GM19455 (cell line): Measurements from ENCODE around the gene MRPS11.
A peak's percentile ranks its signal among the peaks of the same experiment; 100 is the strongest.
"Not testable (repeated sequence)": the region's sequence is repeated elsewhere in the genome, so short reads cannot be mapped to it uniquely, and the experiment has no call there.

Experiments used
- ATAC-seq: cut with Tn5 transposase; IDR thresholded peaks from one replicate; pipeline ENCODE4 v1.9.1; 2021; ENCODE audit not compliant: unreplicated experiment

MRPS11 gene

GRCh38 chr15:88467073-88467934, at the start of gene MRPS11, which contains the start of gene MRPL46:
Gene MRPS11 (plus strand): TSS chr15:88467708. CDS start chr15:88467718, 10 bp downstream.
Gene MRPL46 (minus strand): TSS chr15:88467388. CDS start chr15:88467377, 11 bp downstream.
- ATAC-seq, result peak; percentile 90

GRCh38 chr15:88419830-88420229, 47.7 kb upstream of the MRPS11 start:
- no peak for ATAC-seq

DNA sequence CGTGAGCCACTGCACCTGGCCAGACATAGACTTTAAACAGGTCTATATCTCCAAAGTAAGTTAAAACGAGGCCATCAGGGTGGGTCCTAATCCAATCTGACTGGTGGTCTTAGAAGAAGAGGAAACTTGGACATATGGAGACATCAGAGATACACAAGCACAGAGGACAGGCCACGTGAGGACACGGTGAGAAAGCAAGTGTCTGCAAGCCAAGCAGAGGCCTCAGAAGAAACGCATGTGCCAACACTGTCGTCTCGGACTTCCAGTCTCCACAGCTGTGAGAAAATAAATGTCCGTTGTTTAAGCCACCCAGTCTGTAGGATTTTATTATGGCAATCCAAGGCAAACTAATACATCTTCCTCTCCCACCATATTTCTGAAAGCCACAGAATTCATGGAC, 44.2 kb upstream of the MRPS11 start:
- ATAC-seq, result no peak

DNA sequence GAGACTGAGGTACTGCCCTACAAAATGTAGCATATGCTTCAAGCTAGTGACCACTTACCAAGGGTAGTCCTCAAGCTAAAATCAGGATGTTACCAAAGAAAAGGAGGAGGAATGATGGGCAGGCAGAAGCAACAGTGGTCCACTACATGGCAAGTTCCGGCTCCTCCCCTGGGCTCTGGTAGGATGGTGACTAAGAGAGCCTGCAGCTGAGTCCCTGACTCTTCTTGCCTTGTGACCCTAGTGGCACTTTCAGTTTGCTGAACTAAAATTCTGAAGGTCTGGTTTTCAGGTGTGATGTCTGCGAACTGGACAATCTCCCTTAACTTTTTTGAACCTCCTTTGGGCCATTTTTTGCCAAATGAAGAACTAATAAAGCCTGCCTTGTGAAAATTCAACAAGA, 41.2 kb upstream of the MRPS11 start:
- no peak for ATAC-seq

DNA sequence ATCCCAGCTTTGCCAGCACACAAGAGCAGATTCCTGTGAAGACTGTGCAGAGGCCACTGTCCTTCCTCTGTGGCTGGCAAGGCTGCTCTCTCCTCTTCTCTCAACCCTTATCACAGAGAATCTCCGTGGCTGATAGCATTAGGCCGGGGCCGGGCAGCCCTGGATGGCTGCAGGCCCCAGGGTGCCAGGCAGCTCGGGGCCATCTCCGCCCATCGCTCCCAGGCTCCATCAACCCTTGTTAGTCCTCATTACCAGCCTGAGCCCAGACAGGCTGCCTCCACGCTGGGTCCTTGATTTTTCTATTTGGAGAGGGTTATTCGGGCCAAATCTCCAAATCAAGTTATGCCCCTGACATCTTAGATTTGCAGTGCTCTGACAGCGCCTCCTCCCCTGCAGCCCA, 39.5 kb upstream of the MRPS11 start:
- no peak for ATAC-seq

DNA sequence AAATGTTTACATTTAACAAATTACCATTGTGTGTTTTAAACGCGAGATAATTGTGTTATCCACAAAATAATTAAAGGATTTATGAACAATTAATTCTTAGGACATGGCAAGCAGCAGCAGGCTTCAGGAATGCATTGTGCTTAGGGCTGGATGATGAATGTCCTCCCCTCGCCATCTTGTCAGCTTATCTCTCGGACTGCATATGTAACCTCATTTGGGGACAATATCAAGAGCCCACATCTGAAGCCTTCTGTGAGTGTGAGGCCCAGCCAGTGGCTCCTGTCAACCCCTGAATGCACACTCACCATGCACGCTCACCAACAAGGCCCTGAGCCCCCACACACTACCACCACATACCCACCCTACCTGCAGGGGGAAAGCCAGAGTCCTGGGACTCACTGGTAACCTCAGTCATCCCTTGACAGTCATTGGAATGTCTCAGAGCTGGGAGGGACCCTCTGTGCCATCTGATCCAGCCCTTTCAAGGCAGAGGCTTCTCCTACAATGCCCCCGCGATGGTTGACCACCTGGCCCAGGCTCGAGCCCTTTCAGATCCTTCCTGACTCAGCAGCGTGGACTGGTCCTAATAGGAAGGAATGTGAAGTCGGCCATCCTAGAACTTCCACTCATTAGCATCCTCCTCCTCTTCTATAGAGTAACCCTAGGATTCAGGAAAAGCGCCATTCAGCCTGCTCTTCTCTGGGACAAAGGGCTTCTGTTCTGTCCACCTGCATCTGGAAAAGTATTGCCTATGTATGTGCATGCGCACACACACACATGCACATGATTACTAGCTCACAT, 38.5 kb upstream of the MRPS11 start:
- ATAC-seq, result no peak

DNA sequence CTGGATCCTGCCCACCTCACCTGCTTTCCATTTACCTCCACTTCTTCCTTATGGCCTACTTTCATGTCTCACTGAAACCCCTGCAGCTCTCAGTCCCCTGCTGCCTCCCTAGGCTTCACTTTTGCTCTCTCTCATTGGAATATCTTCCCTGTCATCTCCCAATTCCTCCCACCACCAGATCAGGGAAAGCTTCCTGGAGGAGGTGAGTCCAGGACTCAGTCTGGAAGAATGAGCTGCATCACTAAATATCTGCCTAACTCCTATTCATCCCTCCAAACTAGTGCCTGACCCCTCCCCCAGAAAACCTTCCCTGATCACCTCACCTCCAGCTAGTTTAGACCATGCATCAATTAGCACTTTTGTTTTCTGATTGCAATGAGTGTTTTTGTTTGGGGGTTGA, 37.5 kb upstream of the MRPS11 start:
- no peak for ATAC-seq

GRCh38 chr15:88431441-88431840, 36.1 kb upstream of the MRPS11 start:
- no peak for ATAC-seq

DNA sequence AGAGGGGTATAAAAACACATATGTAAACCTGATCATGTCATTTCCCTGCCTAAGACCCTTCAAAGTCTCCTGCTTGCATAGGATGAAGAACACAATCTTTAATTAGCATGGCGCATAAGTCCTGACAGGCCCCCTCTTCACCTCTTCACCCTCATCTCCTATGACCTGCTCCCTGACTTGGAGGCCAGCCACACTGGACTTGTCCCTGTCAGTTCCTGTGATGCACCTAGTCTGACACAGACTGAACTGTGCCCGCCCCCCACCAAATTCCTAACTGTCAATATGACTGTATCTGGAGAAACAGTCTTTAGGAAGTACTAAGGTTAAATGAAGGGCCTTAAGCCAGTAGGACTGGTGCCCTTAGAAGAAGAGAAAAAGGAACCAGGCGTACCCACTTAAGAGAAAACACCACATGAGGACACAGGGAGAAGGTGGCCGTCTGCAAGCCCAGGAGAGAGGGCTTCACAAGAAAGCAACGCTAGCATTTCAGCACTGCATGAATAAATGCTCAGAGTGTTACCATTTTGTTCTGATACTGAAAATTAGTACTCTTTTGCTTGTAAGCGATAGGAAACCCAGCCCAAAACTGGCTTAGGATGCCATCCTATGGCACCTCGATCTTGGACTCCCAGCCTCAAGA, 34.3 kb upstream of the MRPS11 start:
- ATAC-seq, result no peak

DNA sequence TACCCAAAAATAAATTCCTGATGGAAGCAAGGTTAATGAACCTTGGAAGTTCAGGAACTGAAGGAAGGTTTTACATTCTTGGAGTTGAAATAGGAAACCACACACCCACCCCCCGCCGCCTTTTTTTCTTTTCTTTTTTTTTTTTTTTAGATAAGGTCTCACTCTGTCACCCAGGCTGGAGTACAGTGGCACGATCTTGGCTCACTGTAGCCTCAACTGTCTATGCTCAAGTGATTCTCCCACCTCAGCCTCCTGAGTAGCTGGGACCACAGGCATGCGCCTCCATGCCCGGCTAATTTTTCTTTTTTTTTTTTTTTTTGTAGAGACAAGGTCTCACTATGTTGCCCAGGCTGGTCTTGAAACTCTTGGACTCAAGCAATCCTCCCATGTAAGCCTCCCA, 33.4 kb upstream of the MRPS11 start:
- not testable (repeated sequence) for ATAC-seq

GRCh38 chr15:88438181-88438580, 29.3 kb upstream of the MRPS11 start:
- no peak for ATAC-seq

DNA sequence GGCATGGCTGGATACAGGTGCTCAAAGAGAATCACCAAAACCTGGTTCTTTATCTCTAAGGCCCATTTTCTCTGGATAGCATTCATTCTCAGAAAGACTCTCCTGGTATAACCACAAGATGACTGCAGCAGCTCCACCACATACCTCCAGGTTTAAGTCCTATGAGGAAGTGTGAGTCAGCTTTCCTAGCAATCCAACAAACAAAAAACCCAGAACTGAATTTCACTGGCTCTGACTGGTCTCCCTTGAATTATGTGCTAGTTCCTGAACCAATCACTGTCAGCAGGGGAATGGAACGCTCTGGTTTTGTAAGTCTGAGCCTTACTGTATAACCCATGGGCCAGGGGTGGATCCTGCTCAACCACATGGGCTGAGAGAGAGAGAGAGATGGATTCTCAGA, 27.5 kb upstream of the MRPS11 start:
- ATAC-seq, result no peak

DNA sequence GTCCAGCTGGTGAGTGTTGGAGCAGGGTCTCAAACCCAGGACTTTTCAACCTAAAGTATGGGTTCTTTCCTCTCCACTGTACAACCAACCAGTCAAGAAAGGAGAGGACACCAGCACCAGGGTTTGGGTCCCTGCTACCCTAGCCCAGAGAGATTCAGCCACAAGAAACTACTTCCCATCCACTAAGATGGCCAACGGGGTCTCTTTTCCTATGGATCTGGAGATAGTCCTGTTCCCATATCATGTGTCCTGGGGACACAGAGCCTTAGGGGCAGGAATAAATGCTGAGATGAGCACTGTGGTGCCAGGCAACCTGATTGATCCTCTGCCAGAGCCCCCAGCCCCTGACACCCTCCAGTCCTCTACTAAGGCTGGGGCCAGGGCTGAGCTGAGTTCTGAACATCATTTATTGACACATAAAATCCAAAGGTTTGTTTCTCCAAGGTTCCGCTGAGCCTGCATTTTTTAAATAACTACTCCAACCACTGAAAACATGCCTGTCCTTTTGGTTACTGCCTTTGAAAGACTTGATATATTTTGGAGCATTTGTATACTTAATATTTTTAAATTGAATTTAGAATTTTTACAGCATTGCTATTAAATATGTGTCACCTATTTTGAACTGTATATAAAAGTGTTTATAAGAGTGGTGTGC, 26.3 kb upstream of the MRPS11 start:
- ATAC-seq, result no peak

GRCh38 chr15:88447206-88447605, 20.3 kb upstream of the MRPS11 start:
- ATAC-seq, result no peak

GRCh38 chr15:88447741-88448140, 19.8 kb upstream of the MRPS11 start:
- ATAC-seq, result no peak

DNA sequence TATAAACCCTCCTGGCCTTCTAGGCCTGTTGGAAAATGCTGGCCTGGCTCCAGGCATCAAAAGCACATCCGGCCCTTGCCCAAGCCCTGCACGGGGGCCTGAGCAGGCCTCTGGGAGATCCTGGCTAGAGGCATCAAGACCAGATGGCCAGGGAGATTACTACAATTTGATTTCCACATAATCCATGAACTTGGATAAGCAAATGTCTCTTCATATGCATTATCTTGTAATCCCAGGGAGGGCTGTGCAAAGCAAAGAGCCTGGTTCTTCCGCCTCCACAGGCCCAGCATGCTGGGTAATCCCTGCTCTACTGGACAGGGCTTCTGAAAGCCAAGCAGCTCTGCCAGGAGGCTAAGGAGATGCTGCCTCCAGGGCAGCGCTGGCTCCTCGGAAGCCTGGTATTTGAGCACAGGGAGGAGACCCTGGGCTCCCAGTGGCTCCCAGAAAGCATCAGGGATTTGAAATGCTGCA, 18.5 kb upstream of the MRPS11 start:
- ATAC-seq, result no peak

- ATAC-seq, result no peak
Observed at GRCh38 chr15:88449581-88449980, 17.9 kb upstream of the MRPS11 start.

DNA sequence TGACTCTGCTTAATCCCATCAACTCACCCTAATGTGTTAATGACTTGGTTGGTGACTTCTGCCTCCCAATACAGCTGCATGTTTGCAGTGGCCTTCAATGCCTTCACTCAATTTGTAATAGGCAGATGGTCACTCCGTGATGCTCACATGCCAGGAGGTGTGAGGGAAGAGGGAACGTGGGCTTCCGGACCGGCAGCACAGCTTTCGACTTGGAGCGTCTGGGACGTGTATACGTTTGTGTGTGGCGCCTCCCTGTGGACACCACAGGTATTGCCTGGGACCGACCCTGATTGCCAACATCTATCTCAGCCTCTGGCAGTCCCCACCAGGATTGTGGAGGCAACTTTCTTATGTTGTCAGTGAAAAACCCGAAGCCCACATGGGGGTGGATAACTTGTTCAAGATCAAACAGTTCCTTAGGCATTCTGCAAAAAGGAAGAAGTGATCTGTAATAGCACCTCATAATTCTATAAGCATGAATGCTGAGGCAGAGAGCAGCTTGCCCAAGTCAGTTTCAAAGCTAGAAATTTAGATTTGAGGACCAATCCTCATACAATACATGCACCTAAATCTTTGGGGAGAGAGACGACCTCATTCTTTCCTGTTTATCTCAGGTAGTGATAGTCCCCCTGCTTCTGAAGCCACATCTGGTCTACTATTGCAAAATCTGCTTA, 17.2 kb upstream of the MRPS11 start:
- peak; percentile 62 for ATAC-seq

DNA sequence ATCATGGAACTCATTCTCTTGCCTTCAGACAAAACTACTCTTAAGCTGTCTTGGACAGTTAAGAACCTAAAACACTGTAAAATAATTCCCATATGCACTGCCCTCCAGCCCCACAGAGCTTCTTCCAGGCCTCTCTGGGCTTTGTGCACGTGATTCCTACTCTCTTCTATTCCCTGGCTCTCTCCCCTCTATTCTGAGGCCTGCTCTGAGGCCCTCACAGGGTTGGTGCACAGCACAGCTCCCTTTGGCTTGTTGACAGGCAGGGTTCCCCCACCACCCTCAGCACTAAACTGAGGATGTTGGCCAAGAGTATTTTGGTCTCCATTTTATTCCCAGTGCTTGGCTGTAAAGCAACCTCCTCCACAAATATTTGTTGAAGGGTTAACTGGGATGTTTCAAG, 13.9 kb upstream of the MRPS11 start:
- ATAC-seq, result no peak

GRCh38 chr15:88454236-88454635, 13.3 kb upstream of the MRPS11 start:
- ATAC-seq, result no peak
